AG09309 (cell line): ENCODE data around the gene RPS26.
A peak's percentile ranks its signal among the peaks of the same experiment; 100 is the strongest.
"Not testable (repeated sequence)": the region's sequence is repeated elsewhere in the genome, so short reads cannot be mapped to it uniquely, and the experiment has no call there.

ENCODE experiments used
- DNase-seq: peaks from one replicate; pipeline ENCODE4 v3.0.0-alpha.2; 2010; ENCODE audit warnings: low read depth
- H3K4me3 ChIP-seq: 2 replicates; pipeline ENCODE4 v1.5.1; 2011; ENCODE audit warnings: mild to moderate bottlenecking, low read depth, low read length, moderate library complexity; ENCODE audit not compliant: control insufficient read depth
- CTCF ChIP-seq: IDR thresholded peaks from 2 replicates; pipeline ENCODE4 v1.5.1; 2011; ENCODE audit warnings: mild to moderate bottlenecking, low read depth, low read length, inconsistent platforms; ENCODE audit not compliant: insufficient read depth, control insufficient read depth; ENCODE audit errors: missing control alignments

RPS26 gene

GRCh38 chr12:56041552-56042429 lies at the start of gene RPS26:
RPS26 (plus strand) TSS chr12:56041918; CDS start chr12:56042167, 249 bp downstream.
- H3K4me3 ChIP-seq = peak within 1 kb of the TSS; percentile 98
- peak; percentile 99 for DNase-seq
- TF ChIP-seq CTCF = peak; percentile 44

GRCh38 chr12:55993230-55993853 lies 48.4 kb upstream of the RPS26 start:
- TF ChIP-seq CTCF = no peak
- no peak overlapping the region for H3K4me3 ChIP-seq
- no peak for DNase-seq

DNA sequence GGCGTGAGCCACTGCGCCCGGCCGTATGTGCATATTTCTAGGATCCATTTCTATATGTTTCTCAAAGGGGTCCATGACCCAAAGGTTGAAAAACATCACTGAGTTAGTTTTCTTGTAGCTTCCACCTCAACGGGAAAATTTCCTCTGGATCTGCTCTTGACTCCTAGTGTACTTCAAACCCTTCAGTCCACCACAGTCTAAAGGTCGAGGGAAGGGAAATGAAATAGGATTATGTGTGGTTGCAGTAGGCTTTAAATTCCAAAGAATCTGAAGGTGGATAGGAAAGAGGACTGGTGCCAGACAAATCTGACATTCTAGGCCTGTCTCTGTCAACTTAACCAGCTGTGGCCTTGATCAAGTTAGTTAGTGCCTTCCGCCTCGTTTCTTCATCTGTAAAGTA lies 46.4 kb upstream of the RPS26 start:
- DNase-seq = no peak
- H3K4me3 ChIP-seq = no peak overlapping the region
- no peak for TF ChIP-seq CTCF

GRCh38 chr12:55996201-55996714 lies 45.5 kb upstream of the RPS26 start:
- DNase-seq = no peak
- peak overlapping the region; percentile 82 for H3K4me3 ChIP-seq
- peak; percentile 78 for TF ChIP-seq CTCF

- H3K4me3 ChIP-seq = peak within 1 kb of the TSS; percentile 82
- no peak for TF ChIP-seq CTCF
- DNase-seq = peak; percentile 92
Observed at GRCh38 chr12:55996715-55997534, 44.8 kb upstream of the RPS26 start, which contains the start of gene SUOX. SUOX (plus strand) TSS chr12:55997276; CDS start chr12:56002222, 4,946 bp downstream.

- no peak for DNase-seq
- TF ChIP-seq CTCF = no peak
- peak overlapping the region; percentile 82 for H3K4me3 ChIP-seq
Observed at GRCh38 chr12:55997535-55997859, 44.2 kb upstream of the RPS26 start.

DNA sequence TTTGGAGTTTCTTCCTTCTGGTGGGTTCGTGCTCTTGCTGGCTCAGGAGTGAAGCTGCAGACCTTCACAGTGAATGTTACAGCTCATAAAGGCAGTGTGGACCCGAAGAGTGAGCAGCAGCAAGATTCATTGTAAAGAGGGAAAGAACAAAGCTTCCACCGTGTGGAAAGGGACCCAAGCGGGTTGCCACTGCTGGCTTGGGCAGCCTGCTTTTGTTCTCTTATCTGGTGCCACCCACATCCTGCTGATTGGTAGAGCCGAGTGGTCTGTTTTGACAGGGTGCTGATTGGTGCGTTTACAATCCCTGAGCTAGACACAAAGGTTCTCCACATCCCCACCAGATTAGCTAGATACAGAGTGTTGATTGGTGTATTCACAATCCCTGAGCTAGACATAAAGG lies 42.2 kb upstream of the RPS26 start:
- DNase-seq, H3K4me3 ChIP-seq: not testable (repeated sequence)

GRCh38 chr12:55999999-56000540 lies 41.6 kb upstream of the RPS26 start:
- not testable (repeated sequence) for H3K4me3 ChIP-seq, DNase-seq
